ENCODE data around the gene CRK.

DNA sequence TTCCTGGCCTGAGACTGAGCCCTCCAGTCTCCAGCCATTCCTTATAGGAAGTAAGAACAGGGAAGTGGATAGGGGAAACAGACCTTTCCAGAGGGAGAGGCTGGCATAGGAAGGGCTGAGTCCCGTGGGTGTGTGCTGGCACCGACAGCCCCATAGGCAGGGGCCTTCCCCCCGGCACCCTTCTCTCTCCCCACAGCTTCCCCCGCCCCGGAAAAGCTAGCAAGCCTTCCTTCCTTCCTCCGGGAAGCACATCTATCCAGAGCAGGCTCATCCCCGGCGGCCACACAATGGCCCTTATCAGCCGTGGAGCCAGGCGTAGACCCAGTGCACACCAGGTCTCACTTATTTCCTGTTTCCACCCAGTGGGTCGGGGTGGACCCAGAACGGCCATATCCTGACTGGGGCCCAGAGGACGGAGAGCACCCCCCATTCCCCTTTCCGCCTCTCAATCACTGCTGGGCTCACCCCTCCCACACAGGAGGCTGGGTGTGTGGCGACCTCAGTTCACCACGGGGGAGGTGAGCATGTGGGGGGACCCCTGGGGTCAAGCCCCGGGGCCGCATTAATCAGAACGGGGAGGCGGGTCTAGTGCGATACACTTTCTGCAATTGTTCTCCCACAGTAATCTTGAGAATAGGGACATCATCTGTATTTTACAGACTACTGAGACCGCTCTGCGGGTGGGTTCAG, 37.4 kb upstream of the CRK start:
- TF ChIP-seq EZH2phosphoT487 (IDR thresholded peaks at IDR 0.05; ENCODE audit: borderline replicate concordance) = no peak
- TF ChIP-seq, protein P1, sequence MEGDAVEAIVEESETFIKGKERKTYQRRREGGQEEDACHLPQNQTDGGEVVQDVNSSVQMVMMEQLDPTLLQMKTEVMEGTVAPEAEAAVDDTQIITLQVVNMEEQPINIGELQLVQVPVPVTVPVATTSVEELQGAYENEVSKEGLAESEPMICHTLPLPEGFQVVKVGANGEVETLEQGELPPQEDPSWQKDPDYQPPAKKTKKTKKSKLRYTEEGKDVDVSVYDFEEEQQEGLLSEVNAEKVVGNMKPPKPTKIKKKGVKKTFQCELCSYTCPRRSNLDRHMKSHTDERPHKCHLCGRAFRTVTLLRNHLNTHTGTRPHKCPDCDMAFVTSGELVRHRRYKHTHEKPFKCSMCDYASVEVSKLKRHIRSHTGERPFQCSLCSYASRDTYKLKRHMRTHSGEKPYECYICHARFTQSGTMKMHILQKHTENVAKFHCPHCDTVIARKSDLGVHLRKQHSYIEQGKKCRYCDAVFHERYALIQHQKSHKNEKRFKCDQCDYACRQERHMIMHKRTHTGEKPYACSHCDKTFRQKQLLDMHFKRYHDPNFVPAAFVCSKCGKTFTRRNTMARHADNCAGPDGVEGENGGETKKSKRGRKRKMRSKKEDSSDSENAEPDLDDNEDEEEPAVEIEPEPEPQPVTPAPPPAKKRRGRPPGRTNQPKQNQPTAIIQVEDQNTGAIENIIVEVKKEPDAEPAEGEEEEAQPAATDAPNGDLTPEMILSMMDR (conservative IDR thresholded peaks at IDR 0.05; ENCODE audit: low read length) = no peak

Data from Loucy (cell line).